ENCODE measurements around the gene FIGNL2.

DNA sequence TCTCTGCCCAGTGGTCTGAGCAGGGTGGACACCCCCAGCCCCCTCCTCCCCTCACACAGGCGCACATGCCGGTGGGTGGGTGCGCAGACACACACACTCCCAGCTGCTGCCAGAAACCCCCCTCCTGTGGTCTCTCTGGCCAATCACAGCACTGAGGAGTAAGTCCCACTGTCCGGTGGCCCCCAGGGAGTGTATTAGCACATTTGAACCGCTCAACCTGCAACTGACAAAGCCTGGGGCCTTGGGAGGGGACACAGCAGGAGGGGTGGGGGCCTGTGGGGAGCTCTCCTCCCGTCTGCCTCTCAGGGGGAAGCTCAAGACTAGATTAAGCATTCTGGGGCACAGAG, 11.7 kb downstream of the FIGNL2 start:
- TF ChIP-seq CTCF (IDR thresholded peaks at IDR 0.05 in 4 of 5, conservative IDR thresholded peaks at IDR 0.05 in 1 of 5) (no peak), POLR2A (IDR thresholded peaks at IDR 0.05) (no peak)
